Measurements from ENCODE around the gene RNF112. TPM values are rescaled to one million over a fixed set of nuclear protein-coding genes. Genes with fewer than 3 reads are reported as not detected.

RNF112 gene
- total RNA-seq, 1 experiment from 2014 or later, result 0.09 TPM

- ChIA-PET POLR2A (ENCODE audit: low non-redundant PET) (interaction anchor here (0.5 kb wide), 1 partner anchor 27 kb away, joined by 7 read pairs; no protein-coding TSS in a partner anchor), CTCF (interaction anchor here (0.9 to 1.2 kb wide), 2 partner anchors 22 to 62 kb away, joined by 3 to 7 read pairs; partner anchors contain the start of gene B9D1)
- intact Hi-C loops (cut with micrococcal nuclease; ENCODE audit: unreplicated experiment), result no loop called here
- no TSS peak for BruUV-seq (replicated peaks)
- peak overlapping the region; percentile 54 for H3K4me3 ChIP-seq (ENCODE audit: low read depth, low read length, poor library complexity, severe bottlenecking)
- DNase-seq (ENCODE audit: low spot score), result peak; percentile 93
- H3K4me1 ChIP-seq (ENCODE audit: insufficient read depth, low read length, poor library complexity, severe bottlenecking), result peaks cover 60% of the 10 kb centered on the region
- no peaks in the 10 kb centered on the region for H3K27me3 ChIP-seq (replicated peaks; ENCODE audit: insufficient read depth, low read depth, low read length, poor library complexity)
- H3K36me3 ChIP-seq (ENCODE audit: insufficient read depth, low read length, poor library complexity, severe bottlenecking), result peaks cover 55% of the 10 kb centered on the region
- TF ChIP-seq CTCF (conservative IDR thresholded peaks at IDR 0.05; ENCODE audit: low read depth, low read length) (no peak), EZH2 (IDR thresholded peaks at IDR 0.05; ENCODE audit: borderline replicate concordance, low read depth, low read length, poor library complexity, severe bottlenecking) (no peak)
- H3K27ac ChIP-seq (ENCODE audit: low read depth, low read length, poor library complexity, severe bottlenecking), result peak overlapping the region; percentile 93
- H3K9me3 ChIP-seq (ENCODE audit: low read depth, low read length, poor library complexity, severe bottlenecking), result no peaks in the 10 kb centered on the region
Measured at GRCh38 chr17:19384723-19385391, 26.2 kb upstream of the RNF112 start.

- intact Hi-C loops (cut with micrococcal nuclease; ENCODE audit: unreplicated experiment), result no loop called here
- Histone ChIP-seq H3K27me3 (replicated peaks; ENCODE audit: insufficient read depth, low read depth, low read length, poor library complexity) (no peaks in the 10 kb centered on the region), H3K9me3 (ENCODE audit: low read depth, low read length, poor library complexity, severe bottlenecking) (no peaks in the 10 kb centered on the region), H3K4me3 (ENCODE audit: low read depth, low read length, poor library complexity, severe bottlenecking) (peak overlapping the region; percentile 54), H3K27ac (ENCODE audit: low read depth, low read length, poor library complexity, severe bottlenecking) (peak overlapping the region; percentile 93), H3K36me3 (ENCODE audit: insufficient read depth, low read length, poor library complexity, severe bottlenecking) (peaks cover 50% of the 10 kb centered on the region), H3K4me1 (ENCODE audit: insufficient read depth, low read length, poor library complexity, severe bottlenecking) (peaks cover 63% of the 10 kb centered on the region)
- DNase-seq (ENCODE audit: low spot score), result no peak
- no TSS peak for BruUV-seq (replicated peaks)
- POLR2A ChIA-PET (ENCODE audit: low non-redundant PET), result no interaction called here
- no peak for TF ChIP-seq EZH2 (IDR thresholded peaks at IDR 0.05; ENCODE audit: borderline replicate concordance, low read depth, low read length, poor library complexity, severe bottlenecking)
- no peak for TF ChIP-seq CTCF (conservative IDR thresholded peaks at IDR 0.05; ENCODE audit: low read depth, low read length)
- CTCF ChIA-PET, result no interaction called here
Measured at GRCh38 chr17:19385521-19385983, 25.5 kb upstream of the RNF112 start.

- ChIA-PET POLR2A (ENCODE audit: low non-redundant PET) (interaction anchor here (1.4 kb wide), 1 partner anchor 9 kb away, joined by 8 read pairs; the partner anchor contains the start of gene MAPK7), CTCF (interaction anchor here (0.6 to 1.6 kb wide), 2 partner anchors 23 to 421 kb away, joined by 6 to 7 read pairs; partner anchors contain the start of gene B9D1)
- Histone ChIP-seq H3K36me3 (ENCODE audit: insufficient read depth, low read length, poor library complexity, severe bottlenecking) (peaks cover 42% of the 10 kb centered on the region), H3K4me3 (ENCODE audit: low read depth, low read length, poor library complexity, severe bottlenecking) (peak overlapping the region; percentile 54), H3K4me1 (ENCODE audit: insufficient read depth, low read length, poor library complexity, severe bottlenecking) (peaks cover 63% of the 10 kb centered on the region), H3K27ac (ENCODE audit: low read depth, low read length, poor library complexity, severe bottlenecking) (peak overlapping the region; percentile 93), H3K9me3 (ENCODE audit: low read depth, low read length, poor library complexity, severe bottlenecking) (no peaks in the 10 kb centered on the region), H3K27me3 (replicated peaks; ENCODE audit: insufficient read depth, low read depth, low read length, poor library complexity) (no peaks in the 10 kb centered on the region)
- DNase-seq (ENCODE audit: low spot score), result peak; percentile 44
- no TSS peak for BruUV-seq (replicated peaks)
- intact Hi-C loops (cut with micrococcal nuclease; ENCODE audit: unreplicated experiment), result no loop called here
- TF ChIP-seq EZH2 (IDR thresholded peaks at IDR 0.05; ENCODE audit: borderline replicate concordance, low read depth, low read length, poor library complexity, severe bottlenecking), result no peak
- TF ChIP-seq CTCF (conservative IDR thresholded peaks at IDR 0.05; ENCODE audit: low read depth, low read length), result no peak
Measured at GRCh38 chr17:19386051-19386929, 24.7 kb upstream of the RNF112 start.

Data from A673 (cell line).